Sigmoid colon (tissue), 7 donors: ENCODE results near the gene NDUFAF2. TPM values are rescaled to one million over a fixed set of nuclear protein-coding genes. Genes with fewer than 3 reads are reported as not detected.

Experiments used
- DNase-seq: peaks from one replicate; pipeline ENCODE4 v3.0.0-alpha.2; 2019
- H3K27ac ChIP-seq, 4 donors: fragments of 200-600 bp; sonication (generic); one replicate each; pipeline ENCODE4 v1.5.1; 2016 to 2019; ENCODE audit warnings: mild to moderate bottlenecking in 1 of 4
- H3K27me3 ChIP-seq, 3 donors: fragments of 200-600 bp; sonication (generic); one replicate each; pipeline ENCODE4 v1.5.1; 2019; ENCODE audit warnings: mild to moderate bottlenecking in 1 of 3
- H3K36me3 ChIP-seq, 4 donors: fragments of 200-600 bp; sonication (generic); one replicate each; pipeline ENCODE4 v1.5.1; 2016 to 2019
- H3K4me1 ChIP-seq, 4 donors: fragments of 200-600 bp; sonication (generic); one replicate each; pipeline ENCODE4 v1.5.1; 2017 to 2019
- H3K4me3 ChIP-seq, 4 donors: fragments of 200-600 bp; sonication (generic); one replicate each; pipeline ENCODE4 v1.5.1; 2017 to 2019; ENCODE audit warnings: mild to moderate bottlenecking in 2 of 4, moderate library complexity in 1 of 4
- H3K9me3 ChIP-seq, 4 donors: fragments of 200-600 bp in 3 of 4; sonication (generic) in 3 of 4; one replicate each; pipeline versions ENCODE4 v1.5.1 to v1.6.1; 2013 to 2019
- EP300 ChIP-seq, 4 donors: sonication (generic); formaldehyde crosslinking; IDR thresholded peaks; one replicate each; pipeline ENCODE4 v1.6.1; 2017; ENCODE audit warnings: antibody characterized with exemption in 4 of 4
- POLR2A ChIP-seq, 2 donors: fragments of 450-650 bp; IDR thresholded peaks; one replicate each; pipeline ENCODE4 v1.6.1; 2016; ENCODE audit warnings: antibody characterized with exemption in 2 of 2, mild to moderate bottlenecking in 2 of 2, moderate library complexity in 2 of 2
- POLR2AphosphoS5 ChIP-seq, 4 donors: sonication (generic); formaldehyde crosslinking; IDR thresholded peaks; one replicate each; pipeline ENCODE4 v1.6.1; 2017; ENCODE audit warnings: antibody characterized with exemption in 4 of 4
- WGBS, 2 donors: extraction: QIAGEN DNeasy Blood & Tissue Kit; methylation state at CpG; one replicate each; pipeline ENCODE4 v1.1.7; 2013; 5-methylcytosine and 5-hydroxymethylcytosine counted together
- intact Hi-C: fragments of 100-400 bp; cut with DNase I; formaldehyde crosslinking; loops from one replicate; pipeline ENCODE4 v1.15.1; 2023
- polyA plus RNA-seq, 3 donors: library from polyadenylated mRNA; stranded (reverse); fragments of 200-250 nt; gene quantifications; one replicate each; pipeline ENCODE4 v1.2.3, GENCODE V29; 2013
- total RNA-seq, 4 donors: library from RNA; depleted of rRNA; stranded (reverse); fragments of >200 nt; gene quantifications; one replicate each; pipeline ENCODE4 v1.1.0, GENCODE V29; 2016
- TF ChIP-seq, protein P1 (sequence below), 4 experiments: fragments of 450-650 bp in 3 of 4; fragments of 200-600 bp in 1 of 4; IDR thresholded peaks; one replicate each; pipeline ENCODE4 v1.5.1; 2016 to 2019; ENCODE audit warnings: antibody characterized with exemption in 4 of 4, mild to moderate bottlenecking in 3 of 4, moderate library complexity in 2 of 4
- donor health status: healthy with polysubstance abuse.
- donor health status: Bipolar disorder and iron deficiency.
- donor health status: healthy.

NDUFAF2 gene
- total and polyA plus RNA-seq, 7 donors: 33.5 to 48.6 (median 41.5) TPM

DNA sequence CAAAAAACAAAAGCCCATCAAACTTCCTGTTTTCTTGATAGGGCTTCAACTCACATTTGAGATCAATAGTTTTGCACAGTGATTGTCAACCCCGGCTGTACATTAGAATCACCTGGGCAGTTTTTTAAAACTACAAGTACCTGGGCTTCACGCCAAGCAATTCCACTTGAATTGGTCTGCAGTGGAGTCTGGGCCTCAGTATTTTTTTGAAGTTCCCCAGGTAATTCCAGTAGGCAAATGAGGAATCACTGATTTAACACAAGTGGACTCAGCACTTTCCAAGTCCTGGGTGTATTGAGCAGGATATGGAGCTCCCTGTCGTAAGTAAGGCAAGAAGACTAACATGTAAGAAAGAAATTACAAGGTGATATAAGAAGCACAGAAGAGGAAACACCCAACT, 232.1 kb downstream of the NDUFAF2 start:
- Histone ChIP-seq H3K27ac (no peak overlapping the region), H3K27me3 (no peaks in the 10 kb centered on the region), H3K4me1 (no peaks in the 10 kb centered on the region), H3K36me3 (no peaks in the 10 kb centered on the region), H3K4me3 (no peak overlapping the region), H3K9me3 (no peaks in the 10 kb centered on the region)
- no peak for TF ChIP-seq POLR2AphosphoS5 (IDR thresholded peaks at IDR 0.05)
- TF ChIP-seq, protein P1, sequence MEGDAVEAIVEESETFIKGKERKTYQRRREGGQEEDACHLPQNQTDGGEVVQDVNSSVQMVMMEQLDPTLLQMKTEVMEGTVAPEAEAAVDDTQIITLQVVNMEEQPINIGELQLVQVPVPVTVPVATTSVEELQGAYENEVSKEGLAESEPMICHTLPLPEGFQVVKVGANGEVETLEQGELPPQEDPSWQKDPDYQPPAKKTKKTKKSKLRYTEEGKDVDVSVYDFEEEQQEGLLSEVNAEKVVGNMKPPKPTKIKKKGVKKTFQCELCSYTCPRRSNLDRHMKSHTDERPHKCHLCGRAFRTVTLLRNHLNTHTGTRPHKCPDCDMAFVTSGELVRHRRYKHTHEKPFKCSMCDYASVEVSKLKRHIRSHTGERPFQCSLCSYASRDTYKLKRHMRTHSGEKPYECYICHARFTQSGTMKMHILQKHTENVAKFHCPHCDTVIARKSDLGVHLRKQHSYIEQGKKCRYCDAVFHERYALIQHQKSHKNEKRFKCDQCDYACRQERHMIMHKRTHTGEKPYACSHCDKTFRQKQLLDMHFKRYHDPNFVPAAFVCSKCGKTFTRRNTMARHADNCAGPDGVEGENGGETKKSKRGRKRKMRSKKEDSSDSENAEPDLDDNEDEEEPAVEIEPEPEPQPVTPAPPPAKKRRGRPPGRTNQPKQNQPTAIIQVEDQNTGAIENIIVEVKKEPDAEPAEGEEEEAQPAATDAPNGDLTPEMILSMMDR (IDR thresholded peaks at IDR 0.05): no peak
- no peak for TF ChIP-seq EP300 (IDR thresholded peaks at IDR 0.05)
- intact Hi-C loops: no loop called here
- DNase-seq: no peak
- WGBS, 2 donors: 96 to 98% methylated on average over 3 of the region's 3 CpGs

DNA sequence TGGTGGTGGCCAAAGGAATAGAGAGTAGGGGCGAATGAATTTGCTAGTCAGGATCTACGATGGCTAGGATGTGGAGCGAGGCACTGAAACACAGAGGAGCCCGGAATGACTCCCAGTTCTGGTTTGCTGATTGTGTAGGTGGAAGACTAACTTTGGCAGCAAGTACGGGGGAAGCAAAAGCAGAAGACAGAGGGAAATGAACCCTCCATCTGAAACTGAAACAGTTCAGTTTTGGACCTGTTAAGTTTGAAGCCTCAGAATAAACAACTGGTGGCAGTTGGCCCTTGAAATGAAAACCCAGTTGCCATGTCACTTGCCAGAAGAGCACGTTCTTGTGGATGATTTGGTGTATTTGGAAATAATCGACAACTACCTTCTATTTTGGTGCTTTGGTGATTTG, 232.7 kb downstream of the NDUFAF2 start:
- Histone ChIP-seq H3K27ac (no peak overlapping the region), H3K27me3 (no peaks in the 10 kb centered on the region), H3K4me3 (no peak overlapping the region), H3K9me3 (no peaks in the 10 kb centered on the region), H3K4me1 (no peaks in the 10 kb centered on the region), H3K36me3 (no peaks in the 10 kb centered on the region)
- intact Hi-C loops: no loop called here
- TF ChIP-seq POLR2A (IDR thresholded peaks at IDR 0.05) (no peak), EP300 (IDR thresholded peaks at IDR 0.05) (no peak), POLR2AphosphoS5 (IDR thresholded peaks at IDR 0.05) (no peak)
- TF ChIP-seq, protein P1 (IDR thresholded peaks at IDR 0.05): no peak
- WGBS, 2 donors: 81 to 88% methylated on average over 7 of the region's 7 CpGs
- no peak for DNase-seq

DNA sequence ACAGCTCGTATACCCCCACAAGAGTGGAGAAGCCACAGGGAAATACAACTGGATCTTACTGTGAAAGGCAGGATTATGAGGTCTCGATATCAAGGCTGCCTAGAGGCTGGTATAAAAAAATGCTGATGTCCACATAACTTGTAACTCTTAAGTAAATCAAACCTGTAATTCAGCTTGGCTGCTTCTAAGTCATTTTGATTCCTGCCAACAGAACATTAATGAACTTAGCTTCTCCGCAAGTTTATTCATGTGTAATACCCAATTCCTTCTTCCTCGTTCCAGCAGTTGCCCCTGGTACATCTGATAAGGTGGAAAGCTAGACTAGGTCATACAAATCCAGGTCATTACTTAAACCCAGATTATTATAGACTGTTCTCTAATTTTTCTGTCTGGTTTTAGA, 233.7 kb downstream of the NDUFAF2 start:
- TF ChIP-seq EP300 (IDR thresholded peaks at IDR 0.05) (no peak), POLR2A (IDR thresholded peaks at IDR 0.05) (no peak), POLR2AphosphoS5 (IDR thresholded peaks at IDR 0.05) (no peak)
- TF ChIP-seq, protein P1 (IDR thresholded peaks at IDR 0.05): no peak
- H3K36me3 ChIP-seq: no peaks in the 10 kb centered on the region
- no peaks in the 10 kb centered on the region for H3K27me3 ChIP-seq
- H3K9me3 ChIP-seq: no peaks in the 10 kb centered on the region
- no peak overlapping the region for H3K4me3 ChIP-seq
- no peaks in the 10 kb centered on the region for H3K4me1 ChIP-seq
- no peak overlapping the region for H3K27ac ChIP-seq
- 92 to 95% methylated on average over 4 of the region's 4 CpGs for WGBS, 2 donors
- DNase-seq: no peak
- intact Hi-C loops: no loop called here

DNA sequence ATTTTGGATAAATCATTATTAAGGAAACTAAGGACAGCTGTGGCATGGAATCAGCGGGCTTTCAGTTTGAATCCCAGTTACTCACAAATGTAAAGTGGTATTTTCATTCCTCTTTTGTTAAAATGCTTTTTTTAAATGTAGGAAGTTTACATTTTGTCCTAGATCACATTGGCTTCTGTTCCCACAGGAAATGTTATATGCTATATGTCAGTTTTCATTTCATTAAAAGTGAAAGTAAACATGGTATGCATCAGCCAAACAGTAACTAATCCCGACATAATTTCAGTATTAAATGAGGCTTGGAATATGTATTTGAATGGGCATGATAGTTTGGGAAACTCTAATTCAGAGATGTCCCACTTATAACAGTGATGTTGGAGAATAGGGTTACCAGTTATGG, 235.9 kb downstream of the NDUFAF2 start:
- TF ChIP-seq POLR2AphosphoS5 (IDR thresholded peaks at IDR 0.05): no peak
- TF ChIP-seq POLR2A (IDR thresholded peaks at IDR 0.05): no peak
- TF ChIP-seq, protein P1 (IDR thresholded peaks at IDR 0.05): no peak
- no peak for TF ChIP-seq EP300 (IDR thresholded peaks at IDR 0.05)
- DNase-seq: no peak
- WGBS, 2 donors: 43 to 49% methylated on average over 2 of the region's 2 CpGs
- no peaks in the 10 kb centered on the region for H3K36me3 ChIP-seq
- H3K4me3 ChIP-seq: peak overlapping the region in 3 of 4 donors; percentile 5 to 23 (median 20)
- intact Hi-C loops: no loop called here
- H3K9me3 ChIP-seq: no peaks in the 10 kb centered on the region
- no peaks in the 10 kb centered on the region for H3K27me3 ChIP-seq
- no peaks in the 10 kb centered on the region for H3K4me1 ChIP-seq
- H3K27ac ChIP-seq: no peak overlapping the region

DNA sequence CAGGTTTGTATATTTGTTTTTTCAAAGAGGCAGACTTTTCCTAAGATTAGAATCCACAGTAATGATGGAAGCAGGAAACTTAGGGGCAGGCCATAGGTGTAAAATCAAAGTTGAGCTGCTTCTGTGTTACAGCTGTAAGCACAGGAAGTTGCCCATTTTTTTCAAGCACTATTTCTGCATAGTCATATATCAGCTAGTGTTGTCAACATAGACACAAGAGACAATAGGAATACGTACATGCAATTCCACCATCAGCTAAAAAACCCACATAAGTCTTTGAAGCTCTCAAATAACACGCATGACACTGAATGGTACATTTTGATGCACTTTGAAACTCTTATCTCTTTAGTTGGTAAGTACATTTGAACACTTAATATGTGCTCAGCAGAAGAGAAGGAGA, 237.4 kb downstream of the NDUFAF2 start:
- whole genome bisulfite sequencing, 2 donors: 56 to 81% methylated on average over 2 of the region's 2 CpGs
- Histone ChIP-seq H3K27me3 (no peaks in the 10 kb centered on the region), H3K27ac (no peak overlapping the region), H3K36me3 (no peaks in the 10 kb centered on the region), H3K4me1 (no peaks in the 10 kb centered on the region), H3K4me3 (no peak overlapping the region), H3K9me3 (no peaks in the 10 kb centered on the region)
- TF ChIP-seq EP300 (IDR thresholded peaks at IDR 0.05) (no peak), POLR2A (IDR thresholded peaks at IDR 0.05) (no peak), POLR2AphosphoS5 (IDR thresholded peaks at IDR 0.05) (no peak)
- TF ChIP-seq, protein P1 (IDR thresholded peaks at IDR 0.05): no peak
- intact Hi-C loops: no loop called here
- DNase-seq: no peak
